GM12864 (cell line): ENCODE data around the gene RPS6KC1.

Experiments
- DNase-seq: peaks from one replicate; pipeline ENCODE4 v3.0.0-alpha.2; 2011; ENCODE audit warnings: low read depth
- H3K4me3 ChIP-seq: 2 replicates; pipeline ENCODE4 v1.5.1; 2011; ENCODE audit warnings: mild to moderate bottlenecking, low read depth, low read length, control low read depth
- CTCF ChIP-seq: IDR thresholded peaks from 2 replicates; pipeline ENCODE4 v1.5.1; 2011; ENCODE audit warnings: low read depth, mild to moderate bottlenecking, moderate library complexity, low read length, control low read depth, inconsistent platforms; ENCODE audit errors: missing control alignments

Gene RPS6KC1

GRCh38 chr1:213269829-213270228, 218.8 kb downstream of the RPS6KC1 start:
- no peak for TF ChIP-seq CTCF
- H3K4me3 ChIP-seq = no peak overlapping the region
- DNase-seq = no peak

- DNase-seq = no peak
- no peak for TF ChIP-seq CTCF
- no peak overlapping the region for H3K4me3 ChIP-seq
These were observed 222.5 kb downstream of the RPS6KC1 start for GRCh38 chr1:213273546-213273945.

- no peak overlapping the region for H3K4me3 ChIP-seq
- TF ChIP-seq CTCF = no peak
- no peak for DNase-seq
These were observed 223.1 kb downstream of the RPS6KC1 start for GRCh38 chr1:213274140-213274539.

- H3K4me3 ChIP-seq = no peak overlapping the region
- no peak for TF ChIP-seq CTCF
- DNase-seq = no peak
These were observed 224.3 kb downstream of the RPS6KC1 start for GRCh38 chr1:213275293-213275692.

GRCh38 chr1:213276236-213276635, 225.2 kb downstream of the RPS6KC1 start:
- no peak overlapping the region for H3K4me3 ChIP-seq
- TF ChIP-seq CTCF = no peak
- no peak for DNase-seq

GRCh38 chr1:213277036-213277435, 226.0 kb downstream of the RPS6KC1 start:
- DNase-seq = no peak
- H3K4me3 ChIP-seq = no peak overlapping the region
- no peak for TF ChIP-seq CTCF

- H3K4me3 ChIP-seq = no peak overlapping the region
- no peak for TF ChIP-seq CTCF
- DNase-seq = no peak
These were observed 228.4 kb downstream of the RPS6KC1 start for GRCh38 chr1:213279410-213279809.
